ENCODE measurements around the gene BTBD9. TPM values are rescaled to one million over a fixed set of nuclear protein-coding genes. Genes with fewer than 3 reads are reported as not detected.
A peak's percentile ranks its signal among the peaks of the same experiment; 100 is the strongest.

The BTBD9 gene
- total and polyA plus RNA-seq, 7 experiments from 2014 or later = 12.7 to 58.8 (median 37.8) TPM

DNA sequence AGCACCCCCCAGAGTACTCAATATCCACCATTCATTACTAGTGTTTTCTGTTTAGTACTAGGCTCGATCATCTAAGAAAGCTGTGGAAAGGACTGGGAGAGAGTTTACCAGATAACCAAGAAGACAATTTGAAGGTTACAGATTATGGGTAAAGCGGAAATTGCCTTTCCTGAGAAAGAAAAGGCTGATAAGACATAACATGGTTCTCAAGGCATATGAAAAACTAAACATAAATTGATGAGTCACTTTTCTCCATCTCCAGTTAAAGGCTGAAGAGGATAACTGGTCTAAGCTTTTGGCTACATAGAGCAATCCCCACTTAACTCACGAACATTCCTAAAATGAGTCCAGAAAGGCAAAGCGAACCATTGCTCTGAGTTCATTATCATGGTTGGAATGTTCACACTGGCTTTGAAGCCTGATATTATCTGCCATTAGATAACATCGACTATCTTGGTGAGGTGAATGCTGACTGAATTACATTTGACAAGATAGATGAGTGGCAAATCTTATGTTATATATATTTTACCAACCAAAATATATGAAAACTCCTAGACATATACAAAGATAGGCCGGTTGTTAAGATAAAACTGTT, 65.8 kb downstream of the BTBD9 start:
- Mint-ChIP-seq H3K9me3 (no peaks in the 10 kb centered on the region), H3K4me3 (peak overlapping the region in 1 of 10 donors; percentile 9)
- CTCF ChIA-PET = no interaction called here

GRCh38 chr6:38572186-38572813, 67.4 kb downstream of the BTBD9 start:
- peak overlapping the region; percentile 62 for H3K27ac ChIP-seq (ENCODE audit: low read depth, low read length)
- Mint-ChIP-seq H3K27ac (peak overlapping the region; percentile 86 to 96 (median 94)), H3K9me3 (no peaks in the 10 kb centered on the region), H3K4me3 (peak overlapping the region; percentile 58 to 86 (median 74)), H3K4me1 (peaks cover 19 to 32% (median 24%) of the 10 kb centered on the region in 7 donors), H3K27me3 (peaks cover 0 to 2% (median 0%) of the 10 kb centered on the region in 5 donors), H3K36me3 (peaks cover 8 to 39% (median 37%) of the 10 kb centered on the region in 5 donors)
- intact Hi-C loops (cut with micrococcal nuclease) = loop anchor here (1.0 to 5.0 kb wide), 5 partner anchors 67 to 873 kb away; partner anchors contain the start of genes BTBD9 (in 2 of the 2), GLO1 (in 2 of the 2) and SAYSD1 (in 2 of the 2)
- ATAC-seq (peak; percentile 94), DNase-seq (peak in 7 of 9 donors; percentile 36 to 74 (median 69))
- H3K36me3 ChIP-seq (ENCODE audit: control insufficient read depth in 2 of 3, insufficient read depth in 3 of 3, low read length in 3 of 3) = peaks cover 0 to 8% (median 0%) of the 10 kb centered on the region in 3 experiments
- CTCF ChIA-PET = no interaction called here
- no peak overlapping the region for H3K4me3 ChIP-seq (ENCODE audit: low read length)
- no peaks in the 10 kb centered on the region for H3K27me3 ChIP-seq (ENCODE audit: control insufficient read depth in 2 of 2, insufficient read depth in 2 of 2, low read length in 2 of 2)
- POLR2A ChIA-PET = interaction anchor here (0.6 to 1.7 kb wide), 2 partner anchors 67 kb away, joined by 3 to 10 read pairs; partner anchors contain the start of gene BTBD9
- H3K9me3 ChIP-seq (ENCODE audit: control insufficient read depth in 2 of 3, low read length in 3 of 3) = no peaks in the 10 kb centered on the region
- peaks cover 7 to 8% of the 10 kb centered on the region in 2 donors for H3K4me1 ChIP-seq (ENCODE audit: control insufficient read depth in 2 of 2, insufficient read depth in 2 of 2, low read length in 2 of 2)

More for the DNA sequence above, 65.8 kb downstream of the BTBD9 start:
- Histone ChIP-seq H3K36me3 (ENCODE audit: control insufficient read depth in 2 of 3, insufficient read depth in 3 of 3, low read length in 3 of 3) (peaks cover 0 to 8% (median 0%) of the 10 kb centered on the region in 3 experiments), H3K27ac (ENCODE audit: low read depth, low read length) (no peak overlapping the region), H3K27me3 (ENCODE audit: control insufficient read depth in 2 of 2, insufficient read depth in 2 of 2, low read length in 2 of 2) (no peaks in the 10 kb centered on the region), H3K9me3 (ENCODE audit: control insufficient read depth in 2 of 3, low read length in 3 of 3) (no peaks in the 10 kb centered on the region), H3K4me3 (ENCODE audit: low read length) (no peak overlapping the region), H3K4me1 (ENCODE audit: control insufficient read depth in 2 of 2, insufficient read depth in 2 of 2, low read length in 2 of 2) (peaks cover 7 to 8% of the 10 kb centered on the region in 2 donors)
- POLR2A ChIA-PET = interaction anchor here (0.8 kb wide), 1 partner anchor 155 kb away, joined by 3 read pairs; no protein-coding TSS in a partner anchor
- H3K36me3 Mint-ChIP-seq = peaks cover 12 to 39% (median 34%) of the 10 kb centered on the region in 5 donors
- ATAC-seq = no peak
- peak overlapping the region; percentile 17 to 95 (median 78) for H3K27ac Mint-ChIP-seq
- peaks cover 22 to 32% (median 24%) of the 10 kb centered on the region in 7 donors for H3K4me1 Mint-ChIP-seq
- DNase-seq = no peak
- intact Hi-C loops (cut with micrococcal nuclease) = loop anchor here (2.0 to 5.0 kb wide), 2 partner anchors 543 to 875 kb away; partner anchors contain the start of gene SAYSD1 (in 1 of the 2)
- peaks cover 0 to under 1% (median 0%) of the 10 kb centered on the region in 5 donors for H3K27me3 Mint-ChIP-seq

- Mint-ChIP-seq H3K27ac (peak overlapping the region; percentile 86 to 96 (median 94)), H3K4me3 (peak overlapping the region; percentile 58 to 86 (median 74)), H3K9me3 (no peaks in the 10 kb centered on the region), H3K4me1 (peaks cover 19 to 32% (median 24%) of the 10 kb centered on the region in 7 donors), H3K36me3 (peaks cover 8 to 36% (median 32%) of the 10 kb centered on the region in 5 donors), H3K27me3 (peaks cover 0 to 2% (median 0%) of the 10 kb centered on the region in 5 donors)
- ATAC-seq (peak; percentile 16), DNase-seq (no peak)
- peaks cover 0 to 8% (median 0%) of the 10 kb centered on the region in 3 experiments for H3K36me3 ChIP-seq (ENCODE audit: control insufficient read depth in 2 of 3, insufficient read depth in 3 of 3, low read length in 3 of 3)
- peaks cover 7 to 8% of the 10 kb centered on the region in 2 donors for H3K4me1 ChIP-seq (ENCODE audit: control insufficient read depth in 2 of 2, insufficient read depth in 2 of 2, low read length in 2 of 2)
- no peaks in the 10 kb centered on the region for H3K27me3 ChIP-seq (ENCODE audit: control insufficient read depth in 2 of 2, insufficient read depth in 2 of 2, low read length in 2 of 2)
- CTCF ChIA-PET = interaction anchor here (0.5 to 0.6 kb wide), 2 partner anchors 11 to 542 kb away, joined by 3 read pairs; no protein-coding TSS in a partner anchor
- H3K4me3 ChIP-seq (ENCODE audit: low read length) = no peak overlapping the region
- H3K9me3 ChIP-seq (ENCODE audit: control insufficient read depth in 2 of 3, low read length in 3 of 3) = no peaks in the 10 kb centered on the region
- peak overlapping the region; percentile 62 for H3K27ac ChIP-seq (ENCODE audit: low read depth, low read length)
- intact Hi-C loops (cut with micrococcal nuclease) = loop anchor here (1.0 to 5.0 kb wide), 7 partner anchors 68 to 873 kb away; partner anchors contain the start of genes BTBD9 (in 2 of the 2), GLO1 (in 2 of the 2) and SAYSD1 (in 2 of the 2)
- POLR2A ChIA-PET = interaction anchor here (1.7 kb wide), 1 partner anchor 68 kb away, joined by 10 read pairs; the partner anchor contains the start of gene BTBD9
Observed at GRCh38 chr6:38571721-38572120, 68.0 kb downstream of the BTBD9 start.

DNA sequence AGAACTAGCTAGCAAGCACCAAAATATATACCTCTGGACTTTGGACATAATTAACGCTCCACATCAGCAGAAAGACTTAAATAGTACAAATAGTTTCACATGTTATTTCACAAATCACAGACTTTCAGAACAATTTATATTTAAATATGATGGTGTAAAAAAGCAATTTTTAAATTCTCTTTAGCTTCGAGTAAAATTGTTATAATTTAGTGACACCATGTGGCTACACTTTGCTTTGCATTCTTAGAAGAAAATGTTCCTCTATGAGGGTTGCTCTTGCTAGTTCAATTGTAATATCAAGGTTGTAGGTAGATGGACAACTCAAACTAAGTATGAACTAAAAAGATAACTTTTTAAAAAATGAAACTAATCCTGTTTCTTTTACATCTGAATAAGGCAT, 69.0 kb downstream of the BTBD9 start:
- H3K27ac ChIP-seq (ENCODE audit: low read depth, low read length) = no peak overlapping the region
- peak in 4 of 9 donors; percentile 7 to 20 (median 10) for DNase-seq
- intact Hi-C loops (cut with micrococcal nuclease) = loop anchor here (1.0 to 5.0 kb wide), 3 partner anchors 76 to 547 kb away; partner anchors contain the start of gene SAYSD1 (in 1 of the 2)

DNA sequence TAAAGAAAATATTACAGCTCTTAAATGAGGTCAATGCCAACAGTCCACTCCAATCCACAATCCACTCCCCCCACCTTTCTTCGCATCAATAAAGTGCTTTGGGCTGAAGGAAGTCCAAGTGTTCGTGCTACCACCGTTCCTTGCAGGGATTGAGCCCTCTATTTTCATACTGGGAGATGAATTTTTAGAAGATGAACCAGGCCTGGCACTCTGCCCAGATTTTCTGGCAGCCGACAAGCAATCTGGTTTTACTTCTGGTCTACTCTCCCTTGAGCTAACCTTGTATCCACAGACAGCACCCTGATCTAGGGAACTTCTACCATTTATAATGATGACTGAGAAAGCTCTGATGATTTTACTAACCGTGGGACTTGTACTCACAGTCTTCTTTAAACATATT, 72.3 kb downstream of the BTBD9 start:
- Histone ChIP-seq H3K4me1 (ENCODE audit: control insufficient read depth in 2 of 2, insufficient read depth in 2 of 2, low read length in 2 of 2) (peaks cover 7 to 8% of the 10 kb centered on the region in 2 donors), H3K36me3 (ENCODE audit: control insufficient read depth in 2 of 3, insufficient read depth in 3 of 3, low read length in 3 of 3) (no peaks in the 10 kb centered on the region), H3K27ac (ENCODE audit: low read depth, low read length) (no peak overlapping the region), H3K4me3 (ENCODE audit: low read length) (no peak overlapping the region), H3K9me3 (ENCODE audit: control insufficient read depth in 2 of 3, low read length in 3 of 3) (no peaks in the 10 kb centered on the region), H3K27me3 (ENCODE audit: control insufficient read depth in 2 of 2, insufficient read depth in 2 of 2, low read length in 2 of 2) (no peaks in the 10 kb centered on the region)
- Mint-ChIP-seq H3K36me3 (peaks cover 3 to 37% (median 34%) of the 10 kb centered on the region in 5 donors), H3K4me3 (no peak overlapping the region), H3K27ac (no peak overlapping the region), H3K4me1 (peaks cover 16 to 27% (median 18%) of the 10 kb centered on the region in 7 donors), H3K9me3 (peaks cover 0 to 1% (median 0%) of the 10 kb centered on the region in 11 donors), H3K27me3 (peaks cover 0 to 2% (median 0%) of the 10 kb centered on the region in 5 donors)
- intact Hi-C loops (cut with micrococcal nuclease) = no loop called here
- ATAC-seq (no peak), DNase-seq (no peak)
- ChIA-PET CTCF (no interaction called here), POLR2A (no interaction called here)

More for the DNA sequence above, 69.0 kb downstream of the BTBD9 start:
- POLR2A ChIA-PET = interaction anchor here (0.6 to 1.7 kb wide), 3 partner anchors 69 to 788 kb away, joined by 3 to 10 read pairs (median 3); partner anchors contain the start of gene BTBD9
- H3K4me3 Mint-ChIP-seq = peak overlapping the region in 3 of 10 donors; percentile 9 to 77 (median 26)
- H3K9me3 ChIP-seq (ENCODE audit: control insufficient read depth in 2 of 3, low read length in 3 of 3) = no peaks in the 10 kb centered on the region
- no peak overlapping the region for H3K4me3 ChIP-seq (ENCODE audit: low read length)
- H3K4me1 ChIP-seq (ENCODE audit: control insufficient read depth in 2 of 2, insufficient read depth in 2 of 2, low read length in 2 of 2) = peaks cover 7 to 8% of the 10 kb centered on the region in 2 donors
- no peaks in the 10 kb centered on the region for H3K36me3 ChIP-seq (ENCODE audit: control insufficient read depth in 2 of 3, insufficient read depth in 3 of 3, low read length in 3 of 3)
- peaks cover 8 to 34% (median 26%) of the 10 kb centered on the region in 5 donors for H3K36me3 Mint-ChIP-seq
- no peak for ATAC-seq
- peak overlapping the region in 6 of 9 donors; percentile 68 to 95 (median 89) for H3K27ac Mint-ChIP-seq
- H3K27me3 ChIP-seq (ENCODE audit: control insufficient read depth in 2 of 2, insufficient read depth in 2 of 2, low read length in 2 of 2) = no peaks in the 10 kb centered on the region
- H3K4me1 Mint-ChIP-seq = peaks cover 19 to 32% (median 24%) of the 10 kb centered on the region in 7 donors
- peaks cover 0 to 2% (median 0%) of the 10 kb centered on the region in 5 donors for H3K27me3 Mint-ChIP-seq
- no peaks in the 10 kb centered on the region for H3K9me3 Mint-ChIP-seq
- CTCF ChIA-PET = interaction anchor here (1.3 kb wide), 1 partner anchor 14 kb away, joined by 4 read pairs; no protein-coding TSS in a partner anchor

All from naive thymus-derived CD4-positive, alpha-beta T cell (primary cell).